ENCODE results near the gene ARL5C.

DNA sequence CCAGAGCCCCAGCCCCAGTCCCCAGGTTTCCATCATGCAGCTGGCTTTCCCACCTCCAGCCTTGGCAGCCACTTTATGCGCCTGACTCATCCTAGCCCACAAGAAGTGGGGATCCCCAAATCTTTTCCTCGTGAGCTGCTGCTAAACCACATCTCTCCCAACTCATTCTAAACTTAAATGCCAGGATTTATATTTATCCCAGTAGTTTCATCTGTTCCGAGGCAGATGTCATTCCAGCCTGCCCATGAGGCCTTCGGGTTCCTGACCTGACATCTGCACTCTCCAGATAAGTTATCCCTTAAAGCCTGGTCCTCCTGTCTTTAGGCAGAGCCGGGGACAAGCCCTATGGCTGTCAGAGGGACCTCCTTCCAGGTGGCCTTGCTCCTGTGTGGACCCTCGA is 31.1 kb downstream of the ARL5C start:
- TF ChIP-seq, protein P1, sequence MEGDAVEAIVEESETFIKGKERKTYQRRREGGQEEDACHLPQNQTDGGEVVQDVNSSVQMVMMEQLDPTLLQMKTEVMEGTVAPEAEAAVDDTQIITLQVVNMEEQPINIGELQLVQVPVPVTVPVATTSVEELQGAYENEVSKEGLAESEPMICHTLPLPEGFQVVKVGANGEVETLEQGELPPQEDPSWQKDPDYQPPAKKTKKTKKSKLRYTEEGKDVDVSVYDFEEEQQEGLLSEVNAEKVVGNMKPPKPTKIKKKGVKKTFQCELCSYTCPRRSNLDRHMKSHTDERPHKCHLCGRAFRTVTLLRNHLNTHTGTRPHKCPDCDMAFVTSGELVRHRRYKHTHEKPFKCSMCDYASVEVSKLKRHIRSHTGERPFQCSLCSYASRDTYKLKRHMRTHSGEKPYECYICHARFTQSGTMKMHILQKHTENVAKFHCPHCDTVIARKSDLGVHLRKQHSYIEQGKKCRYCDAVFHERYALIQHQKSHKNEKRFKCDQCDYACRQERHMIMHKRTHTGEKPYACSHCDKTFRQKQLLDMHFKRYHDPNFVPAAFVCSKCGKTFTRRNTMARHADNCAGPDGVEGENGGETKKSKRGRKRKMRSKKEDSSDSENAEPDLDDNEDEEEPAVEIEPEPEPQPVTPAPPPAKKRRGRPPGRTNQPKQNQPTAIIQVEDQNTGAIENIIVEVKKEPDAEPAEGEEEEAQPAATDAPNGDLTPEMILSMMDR (conservative IDR thresholded peaks at IDR 0.05): no peak
- no peak for TF ChIP-seq EZH2 (IDR thresholded peaks at IDR 0.05; ENCODE audit: low read depth)

Measured in PC-9 (cell line).